Liver (tissue), 9 donors: ENCODE results near the gene ROBO2. TPM values are rescaled to one million over a fixed set of nuclear protein-coding genes. Genes with fewer than 3 reads are reported as not detected.

Experiments used
- DNase-seq: peaks from one replicate; pipeline ENCODE4 v3.0.0-alpha.2; 2017; ENCODE audit warnings: low spot score
- H3K27ac ChIP-seq, 2 donors: one replicate each; pipeline ENCODE4 v1.7.0; 2013; ENCODE audit warnings: inconsistent platforms in 2 of 2, low read length in 2 of 2, control low read depth in 1 of 2, low read depth in 1 of 2, mild to moderate bottlenecking in 1 of 2
- H3K27me3 ChIP-seq, 4 donors: one replicate each; pipeline versions ENCODE4 v1.6.1 to v1.7.0; 2013; ENCODE audit warnings: low read length in 3 of 4, inconsistent platforms in 1 of 4, mild to moderate bottlenecking in 1 of 4, moderate library complexity in 1 of 4; ENCODE audit not compliant: control insufficient read depth in 4 of 4, insufficient read depth in 4 of 4
- H3K36me3 ChIP-seq, 4 donors: one replicate each; pipeline versions ENCODE4 v1.6.1 to v1.7.0; 2013; ENCODE audit warnings: low read length in 3 of 4, mild to moderate bottlenecking in 3 of 4, low read depth in 1 of 4, moderate library complexity in 1 of 4; ENCODE audit not compliant: control insufficient read depth in 4 of 4, insufficient read depth in 3 of 4
- H3K4me1 ChIP-seq, 4 donors: one replicate each; pipeline versions ENCODE4 v1.6.1 to v1.7.0; 2013; ENCODE audit warnings: low read length in 3 of 4, mild to moderate bottlenecking in 3 of 4, moderate library complexity in 1 of 4; ENCODE audit not compliant: control insufficient read depth in 4 of 4, insufficient read depth in 4 of 4
- H3K4me3 ChIP-seq, 3 donors: one replicate each; pipeline versions ENCODE4 v1.6.1 to v1.7.0; 2013; ENCODE audit warnings: low read length in 3 of 3, control low read depth in 1 of 3, low read depth in 1 of 3, mild to moderate bottlenecking in 1 of 3
- H3K9ac ChIP-seq, 2 donors: one replicate each; pipeline ENCODE4 v1.7.0; 2013; ENCODE audit warnings: low read length in 2 of 2, mild to moderate bottlenecking in 2 of 2, moderate library complexity in 2 of 2, control low read depth in 1 of 2, low read depth in 1 of 2
- H3K9me3 ChIP-seq, 4 donors: one replicate each; pipeline versions ENCODE4 v1.6.1 to v1.7.0; 2013; ENCODE audit warnings: low read length in 3 of 4; ENCODE audit not compliant: control insufficient read depth in 4 of 4
- EGR1 ChIP-seq, 2 donors: IDR thresholded peaks; 2 replicates each; pipeline ENCODE4 v1.6.1; 2016 to 2018; ENCODE audit warnings: antibody characterized with exemption in 2 of 2, low read depth in 2 of 2
- FOXA1 ChIP-seq: IDR thresholded peaks from 2 replicates; pipeline ENCODE4 v1.6.1; 2016; ENCODE audit warnings: antibody characterized with exemption
- FOXA2 ChIP-seq: IDR thresholded peaks from 2 replicates; pipeline ENCODE4 v1.6.1; 2016; ENCODE audit warnings: antibody characterized with exemption
- GABPA ChIP-seq, 2 donors: IDR thresholded peaks in 1 of 2; conservative IDR thresholded peaks in 1 of 2; 2 replicates each; pipeline ENCODE4 v1.6.1; 2016; ENCODE audit warnings: antibody characterized with exemption in 2 of 2, mild to moderate bottlenecking in 1 of 2, moderate library complexity in 1 of 2
- HNF4A ChIP-seq, 2 donors: conservative IDR thresholded peaks; 2 replicates each; pipeline ENCODE4 v1.6.1; 2016; ENCODE audit warnings: antibody characterized with exemption in 2 of 2, mild to moderate bottlenecking in 2 of 2
- HNF4G ChIP-seq: IDR thresholded peaks from 2 replicates; pipeline ENCODE4 v1.6.1; 2016; ENCODE audit warnings: antibody characterized with exemption
- JUND ChIP-seq, 2 donors: IDR thresholded peaks; 2 replicates each; pipeline ENCODE4 v1.6.1; 2016; ENCODE audit warnings: antibody characterized with exemption in 2 of 2
- NR2F2 ChIP-seq: IDR thresholded peaks from 2 replicates; pipeline ENCODE4 v1.6.1; 2016; ENCODE audit warnings: antibody characterized with exemption
- RAD21 ChIP-seq, 2 donors: IDR thresholded peaks; 2 replicates each; pipeline ENCODE4 v1.6.1; 2016; ENCODE audit warnings: antibody characterized with exemption in 2 of 2, mild to moderate bottlenecking in 2 of 2
- RXRA ChIP-seq, 2 donors: IDR thresholded peaks; 2 replicates each; pipeline ENCODE4 v1.6.1; 2017 to 2018; ENCODE audit warnings: antibody characterized with exemption in 2 of 2, mild to moderate bottlenecking in 1 of 2
- SP1 ChIP-seq: IDR thresholded peaks from 2 replicates; pipeline ENCODE4 v1.6.1; 2018; ENCODE audit warnings: antibody characterized with exemption, mild to moderate bottlenecking
- TAF1 ChIP-seq: conservative IDR thresholded peaks from 2 replicates; pipeline ENCODE4 v1.6.1; 2016; ENCODE audit warnings: antibody characterized with exemption, mild to moderate bottlenecking
- WGBS: extraction: QIAGEN DNeasy Blood & Tissue Kit; methylation state at CpG from one replicate; pipeline ENCODE4 v1.1.7; 2013; 5-methylcytosine and 5-hydroxymethylcytosine counted together
- polyA plus RNA-seq, 2 donors: library from polyadenylated mRNA; stranded (reverse) in 1 of 2; unstranded in 1 of 2; fragments of 200-250 nt in 1 of 2; fragments of >200 nt in 1 of 2; fragmentation: Nextera tagmentation in 1 of 2; extraction: Ambion mirVana in 1 of 2; gene quantifications; one replicate each; pipeline versions ENCODE4 v1.2.1 to v1.2.3, GENCODE V29; 2013 to 2015
- total RNA-seq, 2 donors: library from RNA; depleted of rRNA; stranded (reverse); fragments of >200 nt; gene quantifications; one replicate each; pipeline ENCODE4 v1.2.3, GENCODE V29; 2014
- TF ChIP-seq, protein P1 (sequence below): IDR thresholded peaks from 2 replicates; pipeline ENCODE4 v1.6.1; 2016; ENCODE audit warnings: antibody characterized with exemption, mild to moderate bottlenecking
- TF ChIP-seq, protein P2 (sequence below): IDR thresholded peaks from 2 replicates; pipeline ENCODE4 v1.6.1; 2016; ENCODE audit warnings: antibody characterized with exemption
- TF ChIP-seq, protein P3 (sequence below): IDR thresholded peaks from 2 replicates; pipeline ENCODE4 v1.6.1; 2016; ENCODE audit warnings: antibody characterized with exemption
- TF ChIP-seq, protein P4 (sequence below): IDR thresholded peaks from 2 replicates; pipeline ENCODE4 v1.6.1; 2016; ENCODE audit warnings: antibody characterized with exemption
- donor health status: healthy.
- donor health status: healthy.
- donor health status: healthy.
- donor health status: healthy.
- donor health status: healthy.

ROBO2 gene
- total and polyA plus RNA-seq, 4 donors: 0.22 to 19.4 (median 1.1) TPM

- no peak for TF ChIP-seq SP1
- TF ChIP-seq NR2F2: no peak
- TF ChIP-seq, protein P1, sequence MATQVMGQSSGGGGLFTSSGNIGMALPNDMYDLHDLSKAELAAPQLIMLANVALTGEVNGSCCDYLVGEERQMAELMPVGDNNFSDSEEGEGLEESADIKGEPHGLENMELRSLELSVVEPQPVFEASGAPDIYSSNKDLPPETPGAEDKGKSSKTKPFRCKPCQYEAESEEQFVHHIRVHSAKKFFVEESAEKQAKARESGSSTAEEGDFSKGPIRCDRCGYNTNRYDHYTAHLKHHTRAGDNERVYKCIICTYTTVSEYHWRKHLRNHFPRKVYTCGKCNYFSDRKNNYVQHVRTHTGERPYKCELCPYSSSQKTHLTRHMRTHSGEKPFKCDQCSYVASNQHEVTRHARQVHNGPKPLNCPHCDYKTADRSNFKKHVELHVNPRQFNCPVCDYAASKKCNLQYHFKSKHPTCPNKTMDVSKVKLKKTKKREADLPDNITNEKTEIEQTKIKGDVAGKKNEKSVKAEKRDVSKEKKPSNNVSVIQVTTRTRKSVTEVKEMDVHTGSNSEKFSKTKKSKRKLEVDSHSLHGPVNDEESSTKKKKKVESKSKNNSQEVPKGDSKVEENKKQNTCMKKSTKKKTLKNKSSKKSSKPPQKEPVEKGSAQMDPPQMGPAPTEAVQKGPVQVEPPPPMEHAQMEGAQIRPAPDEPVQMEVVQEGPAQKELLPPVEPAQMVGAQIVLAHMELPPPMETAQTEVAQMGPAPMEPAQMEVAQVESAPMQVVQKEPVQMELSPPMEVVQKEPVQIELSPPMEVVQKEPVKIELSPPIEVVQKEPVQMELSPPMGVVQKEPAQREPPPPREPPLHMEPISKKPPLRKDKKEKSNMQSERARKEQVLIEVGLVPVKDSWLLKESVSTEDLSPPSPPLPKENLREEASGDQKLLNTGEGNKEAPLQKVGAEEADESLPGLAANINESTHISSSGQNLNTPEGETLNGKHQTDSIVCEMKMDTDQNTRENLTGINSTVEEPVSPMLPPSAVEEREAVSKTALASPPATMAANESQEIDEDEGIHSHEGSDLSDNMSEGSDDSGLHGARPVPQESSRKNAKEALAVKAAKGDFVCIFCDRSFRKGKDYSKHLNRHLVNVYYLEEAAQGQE: no peak
- no peak for TF ChIP-seq TAF1
- TF ChIP-seq HNF4G: no peak
- TF ChIP-seq GABPA (IDR thresholded peaks at IDR 0.05 in 1 of 2, conservative IDR thresholded peaks at IDR 0.05 in 1 of 2): no peak
- TF ChIP-seq, protein P2, sequence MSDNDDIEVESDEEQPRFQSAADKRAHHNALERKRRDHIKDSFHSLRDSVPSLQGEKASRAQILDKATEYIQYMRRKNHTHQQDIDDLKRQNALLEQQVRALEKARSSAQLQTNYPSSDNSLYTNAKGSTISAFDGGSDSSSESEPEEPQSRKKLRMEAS: no peak
- TF ChIP-seq FOXA1: no peak
- no peak for TF ChIP-seq JUND (IDR thresholded peaks at IDR 0.05)
- no peak for TF ChIP-seq FOXA2
- TF ChIP-seq, protein P3, sequence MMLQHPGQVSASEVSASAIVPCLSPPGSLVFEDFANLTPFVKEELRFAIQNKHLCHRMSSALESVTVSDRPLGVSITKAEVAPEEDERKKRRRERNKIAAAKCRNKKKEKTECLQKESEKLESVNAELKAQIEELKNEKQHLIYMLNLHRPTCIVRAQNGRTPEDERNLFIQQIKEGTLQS: no peak
- TF ChIP-seq RAD21 (IDR thresholded peaks at IDR 0.05): no peak
- H3K4me1 ChIP-seq: no peaks in the 10 kb centered on the region
- no peak overlapping the region for H3K4me3 ChIP-seq
- DNase-seq: no peak
- no peaks in the 10 kb centered on the region for H3K9me3 ChIP-seq
- 94% methylated on average over 8 of the region's 8 CpGs for WGBS
- H3K36me3 ChIP-seq: no peaks in the 10 kb centered on the region
- H3K9ac ChIP-seq: no peak overlapping the region
- H3K27ac ChIP-seq: no peak overlapping the region
- H3K27me3 ChIP-seq: no peaks in the 10 kb centered on the region
Observed at GRCh38 chr3:77207753-77208152, 167.9 kb downstream of the ROBO2 start.

- H3K4me1 ChIP-seq: no peaks in the 10 kb centered on the region
- 79% methylated on average over 3 of the region's 3 CpGs for WGBS
- H3K27ac ChIP-seq: no peak overlapping the region
- no peak overlapping the region for H3K9ac ChIP-seq
- TF ChIP-seq, protein P2: no peak
- no peak for TF ChIP-seq FOXA1
- TF ChIP-seq, protein P4, sequence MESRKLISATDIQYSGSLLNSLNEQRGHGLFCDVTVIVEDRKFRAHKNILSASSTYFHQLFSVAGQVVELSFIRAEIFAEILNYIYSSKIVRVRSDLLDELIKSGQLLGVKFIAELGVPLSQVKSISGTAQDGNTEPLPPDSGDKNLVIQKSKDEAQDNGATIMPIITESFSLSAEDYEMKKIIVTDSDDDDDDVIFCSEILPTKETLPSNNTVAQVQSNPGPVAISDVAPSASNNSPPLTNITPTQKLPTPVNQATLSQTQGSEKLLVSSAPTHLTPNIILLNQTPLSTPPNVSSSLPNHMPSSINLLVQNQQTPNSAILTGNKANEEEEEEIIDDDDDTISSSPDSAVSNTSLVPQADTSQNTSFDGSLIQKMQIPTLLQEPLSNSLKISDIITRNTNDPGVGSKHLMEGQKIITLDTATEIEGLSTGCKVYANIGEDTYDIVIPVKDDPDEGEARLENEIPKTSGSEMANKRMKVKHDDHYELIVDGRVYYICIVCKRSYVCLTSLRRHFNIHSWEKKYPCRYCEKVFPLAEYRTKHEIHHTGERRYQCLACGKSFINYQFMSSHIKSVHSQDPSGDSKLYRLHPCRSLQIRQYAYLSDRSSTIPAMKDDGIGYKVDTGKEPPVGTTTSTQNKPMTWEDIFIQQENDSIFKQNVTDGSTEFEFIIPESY: no peak
- no peak for TF ChIP-seq SP1
- no peak for TF ChIP-seq HNF4A (conservative IDR thresholded peaks at IDR 0.05)
- TF ChIP-seq EGR1 (IDR thresholded peaks at IDR 0.05; ENCODE audit: low read depth in 2 of 2): no peak
- no peak for TF ChIP-seq RXRA (IDR thresholded peaks at IDR 0.05)
- no peak for TF ChIP-seq JUND (IDR thresholded peaks at IDR 0.05)
- no peak for TF ChIP-seq RAD21 (IDR thresholded peaks at IDR 0.05)
- H3K36me3 ChIP-seq: no peaks in the 10 kb centered on the region
- DNase-seq: no peak
- H3K4me3 ChIP-seq: no peak overlapping the region
- H3K9me3 ChIP-seq: no peaks in the 10 kb centered on the region
- no peaks in the 10 kb centered on the region for H3K27me3 ChIP-seq
Observed at GRCh38 chr3:77222701-77223100, 182.8 kb downstream of the ROBO2 start.
